Neural cell (in vitro differentiated cells): ENCODE data around the gene ATOH8. TPM values are rescaled to one million over a fixed set of nuclear protein-coding genes. Genes with fewer than 3 reads are reported as not detected.

Experiments used
- H2AFZ ChIP-seq: fragments of 200-600, 300-800 bp; sonication (generic), shearing (Covaris generic); 2 replicates; pipeline ENCODE4 v1.6.0; 2014; ENCODE audit warnings: low read depth, mild to moderate bottlenecking, antibody characterized with exemption, low read length, moderate library complexity
- H3F3A ChIP-seq: fragments of 200-600 bp; shearing (Covaris generic); 2 replicates; pipeline ENCODE4 v1.6.1; 2016; ENCODE audit warnings: mild to moderate bottlenecking, moderate library complexity, mixed read lengths, antibody characterized with exemption, low read length; ENCODE audit not compliant: insufficient read depth, poor library complexity, severe bottlenecking
- H3K27ac ChIP-seq: fragments of 200-600, 300-800 bp; sonication (generic), shearing (Covaris generic); 2 replicates; pipeline ENCODE4 v1.5.1; 2014; ENCODE audit warnings: mild to moderate bottlenecking, low read length, moderate library complexity
- H3K27me3 ChIP-seq: fragments of 300-800, 200-600 bp; sonication (generic), shearing (Covaris generic); 2 replicates; pipeline ENCODE4 v1.6.0; 2014; ENCODE audit warnings: mild to moderate bottlenecking, low read depth, low read length, moderate library complexity; ENCODE audit not compliant: insufficient read depth
- H3K36me3 ChIP-seq: fragments of 300-800, 200-600 bp; sonication (generic), shearing (Covaris generic); 2 replicates; pipeline ENCODE4 v1.5.1; 2014; ENCODE audit warnings: mild to moderate bottlenecking, antibody characterized with exemption, low read length, moderate library complexity; ENCODE audit not compliant: insufficient read depth
- H3K4me2 ChIP-seq: fragments of 300-800, 200-600 bp; sonication (generic), shearing (Covaris generic); 2 replicates; pipeline ENCODE4 v1.6.0; 2014; ENCODE audit warnings: mild to moderate bottlenecking, low read length
- H3K4me3 ChIP-seq: fragments of 300-800, 200-600 bp; sonication (generic), shearing (Covaris generic); 2 replicates; pipeline ENCODE4 v1.5.1; 2014; ENCODE audit warnings: mild to moderate bottlenecking, low read length, moderate library complexity
- H3K79me2 ChIP-seq: fragments of 200-600 bp; shearing (Covaris generic); replicated peaks from 2 replicates; pipeline ENCODE4 v1.6.0; 2014; ENCODE audit warnings: mild to moderate bottlenecking, low read length, moderate library complexity; ENCODE audit not compliant: insufficient read depth
- H3K9ac ChIP-seq: fragments of 300-800, 200-600 bp; sonication (generic), shearing (Covaris generic); 2 replicates; pipeline ENCODE4 v1.6.1; 2016; ENCODE audit warnings: mild to moderate bottlenecking, low read length, mixed read lengths
- H3K9me2 ChIP-seq: fragments of 200-600 bp; shearing (Covaris generic); 2 replicates; pipeline ENCODE4 v1.6.1; 2016; ENCODE audit warnings: mild to moderate bottlenecking, low read length, mixed read lengths; ENCODE audit not compliant: insufficient read depth
- H3K9me3 ChIP-seq: fragments of 200-600, 300-800 bp; sonication (generic), shearing (Covaris generic); 2 replicates; pipeline ENCODE4 v1.6.1; 2016; ENCODE audit warnings: mild to moderate bottlenecking, mixed run types, low read length, moderate library complexity, mixed read lengths
- H4K20me1 ChIP-seq: fragments of 200-600 bp; shearing (Covaris generic); 2 replicates; pipeline ENCODE4 v1.6.1; 2016; ENCODE audit warnings: mild to moderate bottlenecking, mixed run types; ENCODE audit not compliant: insufficient read depth
- CTCF ChIP-seq: fragments of 450-650 bp; IDR thresholded peaks from 2 replicates; pipeline ENCODE4 v1.5.1; 2014; ENCODE audit warnings: antibody characterized with exemption, mild to moderate bottlenecking, moderate library complexity; ENCODE audit not compliant: poor library complexity, severe bottlenecking
- EP300 ChIP-seq: fragments of 450-650 bp; conservative IDR thresholded peaks from 2 replicates; pipeline ENCODE4 v1.6.1; 2014; ENCODE audit warnings: antibody characterized with exemption, mild to moderate bottlenecking, moderate library complexity; ENCODE audit not compliant: poor library complexity, severe bottlenecking
- EZH2 ChIP-seq: fragments of 200-600, 300-800 bp; shearing (Covaris generic), sonication (generic); IDR thresholded peaks from 2 replicates; pipeline ENCODE4 v1.6.1; 2014; ENCODE audit warnings: antibody characterized with exemption, low read length, borderline replicate concordance, mild to moderate bottlenecking; ENCODE audit not compliant: insufficient read depth, poor library complexity, severe bottlenecking
- MXI1 ChIP-seq: fragments of 450-650 bp; conservative IDR thresholded peaks from 2 replicates; pipeline ENCODE4 v1.6.1; 2014; ENCODE audit warnings: antibody characterized with exemption, mild to moderate bottlenecking; ENCODE audit not compliant: poor library complexity, severe bottlenecking
- POLR2AphosphoS5 ChIP-seq: IDR thresholded peaks from 2 replicates; pipeline ENCODE4 v1.6.1; 2012
- RAD21 ChIP-seq: fragments of 450-650 bp; conservative IDR thresholded peaks from 2 replicates; pipeline ENCODE4 v1.6.1; 2014; ENCODE audit warnings: antibody characterized with exemption, mild to moderate bottlenecking, moderate library complexity
- REST ChIP-seq: IDR thresholded peaks from 2 replicates; pipeline ENCODE4 v1.6.1; 2012; ENCODE audit warnings: borderline replicate concordance
- SMC3 ChIP-seq: fragments of 450-650 bp; conservative IDR thresholded peaks from 2 replicates; pipeline ENCODE4 v1.6.1; 2014; ENCODE audit warnings: antibody characterized with exemption, mild to moderate bottlenecking, moderate library complexity; ENCODE audit not compliant: poor library complexity
- TAF1 ChIP-seq: IDR thresholded peaks from 2 replicates; pipeline ENCODE4 v1.6.1; 2012; ENCODE audit warnings: low read depth
- polyA plus RNA-seq: library from polyadenylated mRNA; depleted of rRNA; stranded (reverse); fragments of >200 nt; gene quantifications from 2 replicates; pipeline ENCODE4 v1.2.3, GENCODE V29; 2014

Gene ATOH8
- polyA plus RNA-seq, 1 donor from 2014 or later, result 1.6 TPM

- Histone ChIP-seq H3K36me3 (no peaks in the 10 kb centered on the region), H3K4me3 (no peak overlapping the region), H3K27ac (no peak overlapping the region), H3K4me2 (no peak overlapping the region), H3K79me2 (no peaks in the 10 kb centered on the region), H3F3A (no peaks in the 10 kb centered on the region), H3K9me3 (no peaks in the 10 kb centered on the region), H3K27me3 (no peaks in the 10 kb centered on the region), H4K20me1 (no peaks in the 10 kb centered on the region), H3K9me2 (no peaks in the 10 kb centered on the region), H2AFZ (no peak overlapping the region), H3K9ac (no peak overlapping the region)
- peak; percentile 98 for TF ChIP-seq CTCF
- peak; percentile 99 for TF ChIP-seq SMC3
- peak; percentile 99 for TF ChIP-seq RAD21
- no peak for TF ChIP-seq EZH2
Observed at GRCh38 chr2:85728883-85729824, 24.6 kb upstream of the ATOH8 start.

GRCh38 chr2:85729825-85730510 lies 23.8 kb upstream of the ATOH8 start:
- Histone ChIP-seq H3K9ac (no peak overlapping the region), H3K4me3 (no peak overlapping the region), H3K27me3 (no peaks in the 10 kb centered on the region), H2AFZ (no peak overlapping the region), H3K27ac (no peak overlapping the region), H3K79me2 (no peaks in the 10 kb centered on the region), H3K4me2 (no peak overlapping the region), H4K20me1 (no peaks in the 10 kb centered on the region), H3K9me3 (no peaks in the 10 kb centered on the region), H3F3A (no peaks in the 10 kb centered on the region), H3K9me2 (no peaks in the 10 kb centered on the region), H3K36me3 (no peaks in the 10 kb centered on the region)
- TF ChIP-seq TAF1 (no peak), EP300 (no peak), RAD21 (no peak), EZH2 (no peak), REST (no peak), CTCF (no peak), MXI1 (no peak), POLR2AphosphoS5 (no peak), SMC3 (no peak)
